ENCODE data around the gene CEBPE.

Gene CEBPE

GRCh38 chr14:23143911-23144310, 24.9 kb upstream of the CEBPE start:
- no peak for DNase-seq (ENCODE audit: low read depth)

- DNase-seq (ENCODE audit: low read depth) = no peak
Observed at GRCh38 chr14:23142826-23143225, 23.8 kb upstream of the CEBPE start.

DNA sequence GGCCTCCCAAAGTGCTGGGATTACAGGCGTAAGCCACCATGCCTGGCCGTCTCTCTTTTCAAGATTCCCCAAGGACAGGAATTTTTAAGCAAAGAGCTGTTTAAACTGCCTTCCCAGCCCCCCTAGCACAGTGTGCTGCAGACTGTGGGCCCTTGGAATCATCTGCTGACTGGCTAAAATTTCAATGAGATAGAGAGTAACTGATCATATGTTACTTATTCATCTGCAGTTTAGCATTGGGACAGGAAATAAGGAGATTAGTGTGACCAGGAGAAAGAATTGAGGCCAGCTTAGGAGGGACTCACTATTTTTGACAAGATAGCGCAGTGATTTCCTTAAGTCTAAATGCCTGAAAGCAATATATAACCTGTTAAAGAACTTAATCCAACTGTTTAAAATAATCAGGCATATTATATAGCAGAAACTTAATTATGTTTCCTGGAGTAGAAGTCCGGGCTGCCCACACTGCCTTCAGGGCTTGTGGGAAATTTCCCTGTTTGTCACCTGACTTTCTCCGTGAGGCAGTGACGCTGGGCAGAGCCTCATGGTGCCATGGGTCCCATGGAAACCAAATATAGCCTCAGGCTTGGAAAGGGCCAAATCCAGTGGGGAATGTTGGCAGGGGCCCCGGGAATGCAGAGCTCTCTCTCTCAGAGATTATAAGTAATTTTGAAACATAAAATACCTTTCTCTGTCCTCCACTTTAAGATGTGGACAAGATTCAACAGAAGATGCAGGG, 22.8 kb upstream of the CEBPE start:
- peak; percentile 53 for DNase-seq (ENCODE audit: low read depth)

DNA sequence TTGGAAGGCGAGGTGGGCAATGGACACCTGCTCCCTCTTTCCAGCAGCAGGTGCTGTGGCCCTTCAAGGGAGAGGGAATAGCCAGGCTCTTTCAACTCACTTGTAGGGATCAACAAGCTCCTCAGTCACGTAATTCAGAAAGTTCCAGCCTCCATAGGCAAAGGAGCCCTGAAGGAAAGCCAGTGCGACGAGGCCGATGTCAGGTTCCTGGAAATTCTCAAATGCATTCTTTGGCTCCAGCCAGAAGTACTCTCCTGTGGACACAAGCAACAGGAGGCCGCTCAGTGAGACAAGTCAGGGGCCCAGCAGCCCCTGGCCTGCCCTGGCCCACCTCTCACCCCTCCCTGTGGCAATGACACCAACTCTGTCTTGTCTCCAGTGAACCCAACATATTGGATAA, 21.3 kb upstream of the CEBPE start:
- no peak for DNase-seq (ENCODE audit: low read depth)

DNA sequence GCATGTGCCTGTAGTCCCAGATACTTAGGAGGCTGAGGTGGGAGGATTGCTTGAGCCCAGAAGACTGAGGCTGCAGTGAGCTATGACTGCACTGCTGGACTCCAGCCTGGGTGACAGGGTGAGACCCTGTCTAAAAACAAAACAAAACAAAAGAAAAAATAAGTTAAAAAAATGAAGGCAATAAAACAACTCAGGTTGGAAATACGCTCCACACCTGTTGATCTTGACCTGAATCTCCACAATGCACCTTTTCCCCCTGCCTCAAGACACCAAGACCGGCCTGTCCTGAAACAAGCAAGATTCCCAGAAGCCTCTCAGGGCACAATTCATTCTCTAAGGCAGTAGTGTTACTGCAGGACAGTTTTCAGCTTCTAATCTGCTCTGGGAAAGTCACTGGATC, 20.8 kb upstream of the CEBPE start:
- no peak for DNase-seq (ENCODE audit: low read depth)

DNA sequence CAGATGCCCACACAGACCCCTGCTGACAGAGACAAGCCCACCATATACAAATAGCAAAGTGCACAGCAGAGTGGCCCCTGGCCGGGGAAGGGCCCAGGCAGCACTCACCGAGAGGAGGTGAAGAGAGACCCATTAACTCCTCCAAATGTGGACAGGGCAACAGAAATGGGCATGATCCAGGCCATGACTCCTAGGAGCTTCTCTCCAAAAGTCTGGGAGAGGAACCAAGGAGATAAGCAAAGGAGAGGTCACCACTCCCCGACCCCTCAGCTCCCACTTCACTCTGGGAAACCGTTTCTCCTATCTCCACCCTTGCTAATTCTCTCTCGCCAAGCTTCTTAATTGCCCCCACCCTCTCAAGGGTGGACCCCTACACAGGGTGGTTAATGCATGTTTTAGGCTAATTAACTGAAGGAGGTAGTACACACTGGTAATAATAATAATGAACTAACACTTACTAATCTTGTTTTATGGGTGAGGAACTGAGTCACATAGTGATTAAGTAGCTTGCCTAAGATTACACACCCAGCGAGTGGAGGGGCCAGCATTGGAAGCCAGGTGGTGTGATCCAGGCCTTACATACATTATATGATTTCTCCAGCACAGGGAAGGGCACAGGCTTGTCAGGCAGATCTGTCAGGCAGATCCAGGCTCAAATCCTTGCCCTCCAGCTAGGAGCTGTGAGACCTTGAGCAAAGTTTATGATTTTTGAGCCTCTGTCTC, 18.9 kb upstream of the CEBPE start:
- no peak for DNase-seq (ENCODE audit: low read depth)

DNA sequence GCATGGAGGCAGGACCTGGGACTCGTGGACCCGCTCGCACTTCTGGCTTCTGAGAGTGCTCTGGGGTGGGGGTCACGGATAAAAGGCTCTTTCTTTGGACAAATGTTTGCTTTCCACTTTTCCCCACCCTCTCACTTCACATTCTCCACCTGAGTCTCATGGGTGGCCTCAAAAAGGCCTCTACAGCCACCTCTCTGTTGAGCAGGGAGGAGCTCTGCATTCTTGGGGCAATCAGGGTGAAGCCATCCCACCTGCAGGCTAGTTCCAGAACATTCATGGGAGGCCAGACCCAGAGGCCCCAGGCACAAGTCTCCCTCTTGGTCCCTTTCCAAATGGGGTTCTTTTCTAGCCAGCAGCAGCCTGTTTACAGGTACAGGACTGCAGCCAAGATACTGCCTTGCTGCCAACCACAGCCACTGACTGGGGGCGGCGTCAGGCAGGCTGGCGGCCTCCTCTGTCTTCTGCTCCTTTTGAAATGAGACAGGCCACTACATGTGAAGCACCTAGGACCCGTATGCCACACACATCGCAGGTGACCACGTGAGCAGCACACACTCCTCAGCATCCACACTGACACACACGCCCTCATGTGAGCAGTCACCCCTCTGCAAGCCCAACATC, 18.2 kb upstream of the CEBPE start:
- DNase-seq (ENCODE audit: low read depth) = no peak

DNA sequence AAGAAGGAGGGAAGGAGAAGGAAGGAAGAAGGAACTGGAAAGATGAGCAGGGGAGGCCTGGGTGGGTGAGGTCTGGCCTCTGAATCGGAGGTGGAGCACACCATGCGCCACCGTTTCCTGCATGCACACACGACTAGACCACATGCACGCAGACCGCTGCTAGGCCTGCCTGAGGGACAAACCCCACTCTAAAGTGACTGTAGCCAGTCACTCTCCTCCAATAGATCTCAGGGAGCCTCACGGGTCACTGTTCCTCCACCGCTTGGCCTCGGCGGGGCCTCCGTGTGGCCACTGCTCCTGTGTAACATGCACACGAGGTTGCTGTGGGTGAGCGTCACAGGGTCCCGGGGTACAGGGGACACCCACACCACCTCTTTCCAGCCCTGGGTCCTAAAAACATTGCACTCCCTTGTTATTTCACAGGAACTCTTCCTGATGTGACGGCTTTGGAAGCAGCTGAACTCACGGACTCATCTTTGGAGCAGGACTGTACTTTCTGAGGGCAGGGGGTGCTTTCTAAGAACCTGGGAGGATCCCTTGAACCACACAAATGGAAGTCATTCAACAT, 17.6 kb upstream of the CEBPE start:
- no peak for DNase-seq (ENCODE audit: low read depth)

GRCh38 chr14:23132970-23133369, 13.9 kb upstream of the CEBPE start:
- no peak for DNase-seq (ENCODE audit: low read depth)

DNA sequence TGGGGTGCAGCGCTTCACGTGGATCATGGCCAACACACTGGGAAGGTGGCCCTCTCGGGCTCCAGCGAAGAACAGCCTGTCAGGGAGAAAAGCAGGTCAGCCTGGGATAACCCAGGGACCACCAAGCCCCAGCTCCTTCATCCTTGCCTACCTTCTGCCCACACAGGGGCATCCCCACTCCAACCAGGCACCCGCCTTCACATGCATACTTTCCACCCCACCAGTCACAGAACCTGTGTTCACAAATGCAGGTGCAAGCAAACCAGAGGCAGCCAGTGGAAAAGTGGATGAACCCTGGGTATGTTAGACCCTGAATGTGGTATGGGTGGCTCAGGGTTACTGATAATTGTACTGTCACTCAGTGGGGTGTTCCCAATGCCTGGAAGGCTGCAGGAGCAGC, 12.4 kb upstream of the CEBPE start:
- DNase-seq (ENCODE audit: low read depth) = no peak

- no peak for DNase-seq (ENCODE audit: low read depth)
Observed at GRCh38 chr14:23130871-23131270, 11.8 kb upstream of the CEBPE start.

DNA sequence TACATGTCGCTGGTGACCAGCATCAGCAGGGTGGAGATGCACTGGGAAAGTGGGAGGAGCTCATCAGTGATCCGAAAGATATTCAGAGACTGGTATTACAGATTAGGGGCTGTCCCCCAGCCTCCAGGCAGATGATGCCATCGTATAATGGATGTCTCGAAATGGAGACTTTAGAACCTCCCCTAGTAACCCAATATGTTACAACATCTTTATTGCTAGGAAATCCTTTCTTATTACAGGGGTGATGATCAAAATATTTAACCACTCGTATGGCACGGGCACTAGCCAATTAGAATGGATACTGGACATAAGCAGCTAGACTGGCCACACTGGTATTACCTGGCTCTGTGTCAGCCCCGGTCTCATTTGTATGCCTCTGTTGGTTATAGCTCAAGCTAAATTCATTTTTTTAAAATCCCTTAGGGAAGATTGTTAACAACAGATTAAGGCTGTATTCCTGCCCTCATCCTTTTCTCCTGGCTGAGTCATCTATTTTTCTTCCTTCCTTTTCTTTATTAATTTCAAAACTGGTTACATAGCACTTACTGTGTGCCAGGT, 10.8 kb upstream of the CEBPE start:
- no peak for DNase-seq (ENCODE audit: low read depth)

- DNase-seq (ENCODE audit: low read depth) = no peak
Observed at GRCh38 chr14:23128969-23129758, 10.1 kb upstream of the CEBPE start.

DNA sequence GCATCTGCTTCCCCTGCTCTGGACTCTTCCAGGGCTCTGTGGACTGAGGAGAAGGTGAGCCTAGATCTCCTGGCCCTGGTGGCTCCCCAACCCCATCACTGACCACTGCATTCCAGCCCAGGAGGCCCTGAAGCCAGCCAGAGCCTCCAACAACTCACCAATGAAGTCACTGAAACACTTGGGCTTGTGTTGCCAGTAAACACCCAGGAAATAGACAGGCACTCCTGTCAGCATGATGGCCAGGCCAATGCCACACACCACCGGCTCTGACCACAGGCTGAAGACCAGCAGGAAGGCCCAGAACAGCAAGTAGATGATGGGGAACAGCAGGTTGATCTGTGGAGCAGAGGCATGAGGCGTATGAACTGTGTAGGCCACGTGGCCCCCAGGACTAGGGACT, 8.8 kb upstream of the CEBPE start:
- no peak for DNase-seq (ENCODE audit: low read depth)

DNA sequence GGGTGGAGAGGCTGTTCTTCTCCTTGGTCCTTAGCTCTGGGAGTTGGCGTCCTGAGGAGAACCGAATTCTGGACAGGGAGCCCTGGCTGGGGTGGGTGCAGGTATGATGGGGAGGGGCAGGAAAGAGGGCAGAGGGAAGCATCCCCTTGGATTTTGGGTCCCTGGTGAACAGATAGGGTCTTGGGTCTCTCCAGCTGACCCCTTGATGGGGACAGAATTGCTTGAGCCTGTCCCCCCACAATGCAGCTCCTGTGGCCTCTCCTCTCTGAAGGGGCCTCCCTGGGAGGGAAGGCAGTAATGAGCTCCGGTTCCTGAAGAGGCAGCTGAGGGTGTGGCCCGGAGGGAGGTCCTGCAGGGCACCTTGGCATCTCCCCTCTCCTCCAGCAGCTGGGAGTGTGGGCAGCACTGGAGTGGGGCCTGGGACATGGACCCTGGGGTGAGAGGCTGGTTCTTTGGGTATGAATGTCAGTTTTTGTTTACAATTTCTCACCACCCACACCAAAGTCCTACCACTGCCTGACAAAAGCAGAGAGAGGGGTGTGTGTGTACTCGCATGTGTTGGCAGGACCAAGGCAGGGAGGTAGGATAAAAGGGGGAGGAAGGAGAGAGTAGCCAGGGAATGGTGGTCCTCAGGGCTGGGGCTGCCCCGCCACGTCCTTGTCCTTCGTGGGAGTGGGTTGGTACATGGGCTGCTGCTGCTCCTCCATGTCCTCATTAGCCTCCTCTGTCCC, 7.7 kb upstream of the CEBPE start:
- no peak for DNase-seq (ENCODE audit: low read depth)

DNA sequence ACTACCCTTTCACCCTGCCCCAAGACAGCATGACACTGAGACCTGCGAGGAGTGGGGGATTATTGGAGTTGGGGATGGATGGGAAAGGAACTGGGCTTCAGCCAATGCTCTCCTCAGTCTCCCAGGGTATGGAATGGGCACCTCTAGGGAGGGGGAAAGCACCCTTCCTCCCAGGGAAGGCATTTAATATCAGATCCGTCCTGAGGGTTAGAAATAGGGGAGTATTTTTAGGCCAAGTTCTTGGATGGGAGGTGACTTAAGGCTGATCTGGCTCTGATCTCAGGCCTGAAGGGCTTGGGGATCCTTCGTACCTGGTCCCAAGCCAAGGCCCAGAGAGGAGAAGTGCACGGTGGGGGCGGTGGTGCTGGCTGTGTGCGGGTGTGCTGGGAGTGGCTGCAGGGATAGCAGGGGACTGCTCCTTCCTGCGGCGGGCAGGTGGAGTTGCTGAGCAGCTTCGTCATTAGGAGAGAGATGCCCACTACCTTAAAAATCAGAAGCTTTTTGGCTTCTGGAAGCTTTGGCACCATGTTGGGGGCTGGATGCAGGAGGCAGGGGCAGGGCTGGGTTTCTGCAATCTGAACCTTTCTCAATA, 7.0 kb upstream of the CEBPE start:
- no peak for DNase-seq (ENCODE audit: low read depth)

GRCh38 chr14:23125011-23125410, 6.0 kb upstream of the CEBPE start:
- DNase-seq (ENCODE audit: low read depth) = no peak

DNA sequence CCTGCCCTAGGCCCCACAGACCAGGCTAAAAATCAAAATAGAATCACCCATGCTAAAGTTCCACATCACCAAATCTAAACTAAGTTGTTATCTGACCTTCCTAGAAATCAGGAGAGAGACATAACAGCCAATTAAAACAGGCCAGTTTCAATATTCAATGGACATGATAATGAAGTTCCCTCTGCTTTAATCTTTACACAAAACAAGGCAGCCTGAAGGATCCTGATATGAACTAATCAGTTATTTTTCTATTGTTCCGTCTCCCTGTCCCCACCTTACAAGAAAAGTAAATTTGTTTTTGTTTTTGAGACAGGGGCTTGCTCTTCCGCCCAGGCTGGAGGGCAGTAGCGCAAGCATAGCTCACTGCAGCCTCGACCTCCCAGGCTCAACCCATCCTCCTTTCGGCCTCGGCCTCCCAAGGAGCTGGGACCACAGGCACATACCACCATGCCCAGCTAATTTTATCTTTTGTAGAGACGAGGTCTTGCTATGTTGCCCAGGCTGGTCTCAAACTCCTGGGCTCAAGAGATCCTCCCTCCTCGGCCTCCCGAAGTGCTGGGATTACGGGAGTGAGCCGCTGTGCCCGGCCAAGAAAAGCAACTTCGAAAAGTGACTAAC, 5.4 kb upstream of the CEBPE start:
- DNase-seq (ENCODE audit: low read depth) = no peak

DNA sequence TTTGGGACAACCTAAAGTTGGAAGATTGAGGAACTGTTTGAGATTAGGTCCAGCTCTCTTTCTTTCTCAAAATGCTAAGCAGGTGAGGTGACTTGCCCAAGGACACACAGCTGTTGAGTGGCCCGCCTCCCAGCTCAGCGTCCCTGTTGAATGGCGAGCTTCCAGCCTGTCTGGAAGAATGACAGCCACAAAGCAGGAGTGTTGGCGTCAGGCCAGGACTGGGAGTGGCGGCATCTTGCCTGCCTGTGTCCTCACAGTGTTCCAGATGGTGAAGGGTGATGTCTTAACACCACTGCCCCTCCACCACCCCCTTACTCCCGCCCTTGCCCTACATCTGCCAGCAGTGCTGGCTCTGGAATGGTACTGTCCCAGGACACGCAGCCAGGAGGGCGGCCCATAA, 4.4 kb upstream of the CEBPE start:
- no peak for DNase-seq (ENCODE audit: low read depth)

DNA sequence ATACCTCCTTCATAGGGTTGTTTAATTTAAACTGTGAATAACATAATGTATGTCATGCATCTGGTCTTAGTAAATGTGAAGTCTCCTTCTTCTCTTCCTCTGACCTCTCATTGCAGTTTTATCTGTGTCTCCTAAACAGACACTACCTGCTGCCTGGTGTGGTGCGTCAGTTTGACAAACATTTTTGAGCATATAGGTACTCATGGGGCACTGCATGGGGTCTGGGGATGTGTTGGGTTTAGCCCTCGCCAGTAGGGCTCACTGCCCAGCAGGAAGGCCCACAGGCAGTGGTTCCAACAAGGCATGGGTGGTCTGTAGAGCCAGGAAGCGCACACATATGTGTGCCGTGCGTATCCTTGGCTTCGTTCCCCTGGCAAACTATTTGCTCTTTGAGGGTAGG, 3.0 kb upstream of the CEBPE start:
- no peak for DNase-seq (ENCODE audit: low read depth)

All from stromal cell of bone marrow (primary cell).